Activated T-cell treated with anti-CD3 and anti-CD28 coated beads for 48 hours (primary cell): Measurements from ENCODE around the gene KIAA1671.

Source experiments
- DNase-seq: peaks from one replicate; pipeline ENCODE4 v3.0.0-alpha.2; 2020; ENCODE audit warnings: low read depth

The KIAA1671 gene

GRCh38 chr22:24952837-24953383 is 394 bp downstream of the KIAA1671 start:
- DNase-seq: no peak

DNA sequence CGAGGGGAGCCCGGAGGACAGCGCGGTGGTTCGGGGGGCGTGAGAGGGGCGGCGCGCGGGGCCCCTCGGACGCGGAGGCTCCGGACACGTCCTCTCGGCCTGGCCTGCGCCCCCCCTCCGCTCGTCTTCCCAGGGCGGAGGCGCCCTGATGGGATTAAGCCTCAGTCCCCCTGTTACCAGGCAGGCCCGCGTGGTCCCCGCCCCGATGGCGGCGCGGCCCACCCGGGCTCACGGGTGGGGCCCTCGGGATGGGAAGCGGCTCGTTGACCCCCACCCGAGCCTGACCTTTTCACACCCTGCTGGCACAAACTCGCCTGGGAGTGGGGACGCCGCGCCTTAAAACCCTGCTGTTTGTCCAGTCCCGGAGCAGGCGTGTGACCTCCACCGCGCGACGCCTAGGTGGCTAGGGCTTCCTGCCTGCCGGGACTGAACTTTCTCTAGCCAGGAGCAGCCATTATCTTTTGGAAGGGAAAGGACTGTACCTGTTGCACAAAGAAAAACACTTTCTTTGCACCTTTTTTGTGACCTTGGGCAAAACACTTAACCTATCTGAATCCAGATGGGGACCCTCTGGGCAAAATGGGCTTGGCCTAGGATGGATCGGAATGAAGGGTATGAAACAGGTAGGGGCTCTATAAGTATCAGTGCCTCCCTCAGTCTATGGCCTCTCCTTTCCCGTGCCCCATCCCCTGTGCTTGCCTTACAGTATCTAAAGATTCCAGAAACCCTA is 1.0 kb downstream of the KIAA1671 start:
- no peak for DNase-seq

DNA sequence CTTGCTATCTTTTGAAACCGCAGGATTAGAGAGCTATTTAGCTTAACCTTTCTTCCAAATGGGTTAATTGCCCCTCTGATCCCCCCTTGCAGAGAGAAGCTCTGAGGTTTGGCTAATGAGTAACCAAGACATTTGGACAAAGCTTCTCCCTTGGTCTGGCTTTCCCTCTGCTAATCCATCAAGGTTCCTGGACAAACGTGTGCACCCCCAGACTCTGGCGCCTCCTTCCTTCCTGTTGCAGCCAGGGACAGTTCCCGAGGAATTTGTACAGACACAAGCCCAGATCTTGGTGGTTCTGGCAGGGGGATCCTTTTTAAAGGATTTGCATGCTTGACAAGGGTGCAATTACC is 1.6 kb downstream of the KIAA1671 start:
- DNase-seq: no peak

- no peak for DNase-seq
Measured at GRCh38 chr22:24954856-24955255, 2.3 kb downstream of the KIAA1671 start.

DNA sequence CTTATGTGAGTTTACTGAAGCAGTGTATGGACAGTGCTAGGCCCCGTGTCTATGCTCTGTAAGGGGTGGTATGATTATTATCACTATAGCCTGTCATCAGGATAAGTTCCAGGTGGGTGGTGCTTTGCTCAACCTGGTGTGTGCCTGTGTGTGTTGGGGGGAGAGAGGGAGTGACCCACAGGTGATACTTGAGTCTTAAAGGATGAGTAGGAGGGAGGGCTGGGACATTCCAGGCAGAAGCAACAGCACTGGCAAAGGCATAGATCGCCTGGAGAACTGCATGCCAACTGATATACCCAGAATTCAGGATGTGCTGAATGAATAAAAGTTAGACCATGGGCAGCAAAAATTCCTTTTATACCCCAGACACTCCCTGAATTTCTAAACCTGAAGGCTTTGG is 4.5 kb downstream of the KIAA1671 start:
- no peak for DNase-seq

GRCh38 chr22:24961217-24961844 is 8.8 kb downstream of the KIAA1671 start:
- DNase-seq: no peak

- DNase-seq: no peak
Measured at GRCh38 chr22:24962094-24962493, 9.6 kb downstream of the KIAA1671 start.

GRCh38 chr22:24962835-24963234 is 10.3 kb downstream of the KIAA1671 start:
- DNase-seq: no peak

DNA sequence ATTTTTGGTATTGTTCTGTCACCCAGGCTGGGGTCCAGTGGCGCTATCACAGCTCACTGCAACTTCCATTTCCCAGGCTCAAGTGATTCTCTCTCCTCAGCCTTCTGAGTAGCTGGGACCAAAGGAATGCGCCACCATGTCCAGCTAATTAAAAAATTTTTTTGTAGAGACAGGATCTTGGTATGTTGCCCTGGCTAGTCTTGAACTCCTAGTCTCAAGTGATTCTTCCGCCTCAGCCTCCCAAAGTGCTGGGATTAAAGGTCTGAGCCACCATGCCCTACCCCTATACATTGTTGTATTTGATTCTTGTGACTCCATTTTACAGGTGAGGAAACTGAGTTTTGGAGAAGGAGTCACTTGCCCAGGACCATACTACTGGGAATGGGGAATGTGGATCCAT is 11.9 kb downstream of the KIAA1671 start:
- no peak for DNase-seq

DNA sequence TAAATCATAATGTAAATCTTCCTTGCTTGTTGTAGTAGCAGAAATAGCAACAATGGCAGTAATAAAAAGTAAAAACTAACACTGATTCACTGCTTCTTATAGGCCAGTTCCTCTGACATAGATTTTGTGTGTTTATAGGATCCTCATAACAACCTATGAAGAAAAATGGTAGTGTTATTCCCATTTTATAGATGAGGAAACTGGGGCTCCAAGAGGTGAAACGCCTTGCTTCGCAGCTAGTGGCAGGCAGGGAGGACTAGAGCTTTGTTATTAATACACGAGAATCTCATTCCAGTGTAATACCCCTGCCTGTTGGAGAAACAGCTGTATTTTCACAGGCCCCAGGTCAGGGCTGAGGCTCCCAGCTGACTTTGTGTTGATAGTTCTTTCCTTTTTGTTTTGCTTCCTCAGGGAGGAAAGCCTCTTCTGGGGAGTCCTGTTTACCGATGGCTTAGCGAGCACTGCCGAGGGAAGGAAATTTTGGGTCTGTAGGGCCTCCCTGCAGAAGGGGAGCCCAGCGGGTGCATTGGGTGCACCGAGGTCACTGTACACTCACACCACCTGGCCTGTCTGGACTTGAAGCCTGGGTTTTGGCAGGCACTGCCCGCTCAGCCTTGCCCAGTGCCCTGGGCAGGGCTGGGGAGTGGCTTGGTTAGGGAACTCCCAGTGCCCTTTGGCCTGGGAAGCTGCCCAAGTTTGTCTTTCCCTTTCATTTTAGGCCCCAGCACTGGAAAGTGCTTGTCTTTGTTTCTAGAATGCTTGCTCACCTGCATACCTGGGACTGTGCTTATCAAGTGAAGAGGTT is 13.5 kb downstream of the KIAA1671 start:
- no peak for DNase-seq

DNA sequence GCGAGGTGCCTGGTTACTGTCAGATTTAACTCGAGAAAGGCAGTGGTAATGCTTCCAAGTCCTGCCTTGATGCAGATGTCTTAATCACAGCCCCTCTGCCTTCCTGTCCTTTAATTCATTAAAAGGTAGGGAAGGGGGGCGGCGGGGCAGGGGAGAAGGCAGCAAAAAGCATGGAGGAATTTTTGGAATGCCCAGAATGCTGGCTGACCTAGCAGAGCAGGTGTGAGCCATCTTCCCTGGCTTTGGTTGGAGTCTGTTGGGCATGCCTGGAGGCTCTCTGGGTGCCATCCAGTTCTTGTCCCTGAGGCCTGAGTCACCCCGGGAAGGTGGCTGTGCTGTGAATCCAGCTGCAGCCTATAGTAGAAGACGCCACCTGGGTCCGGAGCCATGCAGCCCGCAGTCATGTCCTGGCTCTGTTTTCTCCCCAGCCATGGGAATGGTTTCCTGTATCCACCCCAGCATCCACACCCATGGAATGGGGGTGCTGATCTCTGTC is 15.6 kb downstream of the KIAA1671 start:
- DNase-seq: no peak

DNA sequence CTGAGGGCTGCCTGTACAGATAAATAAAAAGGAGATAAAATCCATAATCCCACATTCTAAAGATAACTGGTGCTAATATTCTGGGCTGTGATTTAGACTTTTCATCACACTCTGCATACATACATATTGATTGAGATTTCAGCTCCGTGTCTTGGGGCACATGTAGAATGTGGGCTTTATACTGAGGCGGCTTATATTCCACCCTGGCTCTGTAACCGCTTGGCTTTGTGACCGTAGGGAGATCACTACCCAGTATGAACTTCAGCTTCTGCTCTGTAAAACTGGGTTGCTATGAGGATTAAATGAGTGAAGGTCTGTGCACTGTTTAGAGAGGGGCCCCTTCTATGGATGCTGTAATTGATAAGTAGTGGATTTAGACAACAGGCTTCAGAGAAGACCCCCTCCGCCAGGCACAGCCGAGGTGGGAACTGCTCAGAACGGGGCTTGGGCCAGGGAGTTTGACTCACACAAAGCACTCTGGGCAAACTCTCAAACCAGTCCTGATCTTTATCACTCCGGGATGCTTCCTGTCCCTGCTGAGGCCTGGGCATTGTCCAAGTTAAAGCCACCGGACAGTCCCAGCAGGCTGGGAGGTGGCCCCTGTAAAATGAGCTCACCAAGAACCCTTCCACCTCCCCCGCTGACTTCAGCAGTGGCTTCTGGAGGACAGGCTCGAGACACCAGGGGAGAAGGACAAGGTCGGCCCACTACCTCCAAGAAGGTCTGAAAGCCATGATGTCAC is 17.2 kb downstream of the KIAA1671 start:
- no peak for DNase-seq

- DNase-seq: no peak
Measured at GRCh38 chr22:24972369-24972768, 19.9 kb downstream of the KIAA1671 start.

DNA sequence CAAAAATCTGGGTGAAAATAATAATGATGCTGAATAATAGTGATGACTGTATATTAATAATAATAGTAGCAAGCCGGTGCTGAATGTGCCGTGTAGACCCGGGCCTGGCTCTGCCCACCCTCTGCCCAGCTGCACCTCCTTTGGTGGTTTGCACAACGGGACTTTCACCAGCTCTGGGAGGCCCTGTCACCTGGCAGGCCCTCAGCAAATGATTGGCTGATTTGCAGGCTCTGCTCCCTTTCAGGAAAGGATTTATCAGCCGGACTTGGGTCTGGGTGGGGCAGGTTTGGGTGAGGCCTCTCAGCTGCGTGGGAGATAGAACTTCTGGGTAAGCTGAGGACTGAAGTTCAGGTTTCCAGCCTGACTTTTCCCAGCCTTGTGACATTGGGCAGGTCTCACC is 21.4 kb downstream of the KIAA1671 start:
- DNase-seq: no peak

GRCh38 chr22:24975125-24975640 is 22.7 kb downstream of the KIAA1671 start:
- DNase-seq: no peak

- DNase-seq: no peak
Measured at GRCh38 chr22:24975813-24976341, 23.4 kb downstream of the KIAA1671 start.

DNA sequence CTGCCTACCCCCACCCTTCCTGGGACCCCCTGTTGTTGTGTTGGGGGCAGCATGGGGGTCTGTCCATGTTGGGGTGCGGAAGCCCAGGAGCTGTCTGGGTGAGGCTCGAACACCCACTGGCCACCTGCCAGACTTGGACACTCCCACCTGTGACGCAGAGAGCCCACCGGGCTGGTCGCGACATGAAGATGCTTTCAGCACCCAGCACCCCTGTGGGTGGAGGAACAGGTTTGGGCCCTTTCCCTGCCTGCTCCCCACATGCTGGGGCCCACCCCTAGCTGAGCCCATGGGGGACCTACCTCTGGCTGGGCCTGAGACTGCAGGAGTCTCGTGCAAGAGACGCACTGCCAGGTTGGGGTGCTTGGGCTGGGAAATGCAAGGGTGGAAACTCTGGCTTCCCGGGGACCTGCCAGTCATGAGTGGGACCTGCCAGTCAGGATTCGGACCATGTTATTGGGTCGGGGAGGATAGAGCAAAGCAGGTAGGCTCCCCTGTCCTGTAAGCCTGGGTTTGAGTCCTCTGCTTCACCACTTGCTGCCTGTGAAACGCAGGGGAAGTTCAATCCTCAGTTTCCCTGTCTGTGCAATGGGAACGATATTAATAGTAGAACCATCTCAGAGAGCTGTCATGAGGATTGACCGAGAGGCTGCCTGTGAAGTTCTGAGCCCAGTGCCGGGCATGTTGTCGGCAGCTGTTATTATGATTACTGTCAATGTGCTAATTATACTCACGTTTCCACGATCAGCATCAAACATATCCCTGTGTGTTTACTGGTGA is 24.1 kb downstream of the KIAA1671 start:
- no peak for DNase-seq

DNA sequence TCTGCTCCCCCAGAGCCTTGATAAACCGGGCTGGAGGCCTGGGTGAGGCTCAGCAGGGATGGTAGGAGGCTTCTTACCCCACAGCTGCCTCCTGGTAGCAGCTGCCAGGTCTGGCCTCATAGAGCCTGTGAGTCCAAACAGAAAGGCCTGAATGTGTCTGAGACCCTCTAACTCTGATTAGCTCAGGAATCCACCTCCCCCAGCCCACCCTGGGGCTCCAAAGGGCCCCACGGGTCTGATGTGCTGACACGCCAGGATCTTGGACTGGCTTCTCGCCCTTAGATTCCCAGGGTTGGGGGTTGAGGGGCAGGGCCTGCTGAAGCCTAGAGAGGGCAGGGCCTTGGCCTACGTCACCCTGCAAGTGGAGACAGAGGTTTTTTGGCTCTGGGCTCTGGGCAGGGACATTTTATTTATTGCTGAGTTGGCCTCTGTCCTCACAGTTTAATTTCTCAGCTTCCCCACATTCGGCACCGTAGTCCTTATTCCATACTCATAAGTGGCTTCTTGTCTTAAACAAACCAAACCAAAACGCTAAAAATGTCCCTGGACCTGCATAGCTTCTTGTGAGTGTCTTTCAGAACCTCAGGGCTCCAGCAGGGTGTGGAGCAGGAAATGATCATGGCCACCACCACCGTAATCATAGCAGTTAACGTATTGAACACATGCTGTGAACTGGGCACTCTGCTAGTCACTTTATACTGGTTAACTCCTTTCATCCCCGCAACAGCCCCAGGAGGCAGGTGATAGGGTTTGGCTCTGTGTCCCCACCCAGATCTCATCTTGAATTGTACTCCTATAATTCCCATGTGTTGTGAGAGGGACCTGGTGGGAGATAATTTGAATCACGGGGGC is 25.1 kb downstream of the KIAA1671 start:
- no peak for DNase-seq

GRCh38 chr22:24978308-24978707 is 25.8 kb downstream of the KIAA1671 start:
- no peak for DNase-seq

DNA sequence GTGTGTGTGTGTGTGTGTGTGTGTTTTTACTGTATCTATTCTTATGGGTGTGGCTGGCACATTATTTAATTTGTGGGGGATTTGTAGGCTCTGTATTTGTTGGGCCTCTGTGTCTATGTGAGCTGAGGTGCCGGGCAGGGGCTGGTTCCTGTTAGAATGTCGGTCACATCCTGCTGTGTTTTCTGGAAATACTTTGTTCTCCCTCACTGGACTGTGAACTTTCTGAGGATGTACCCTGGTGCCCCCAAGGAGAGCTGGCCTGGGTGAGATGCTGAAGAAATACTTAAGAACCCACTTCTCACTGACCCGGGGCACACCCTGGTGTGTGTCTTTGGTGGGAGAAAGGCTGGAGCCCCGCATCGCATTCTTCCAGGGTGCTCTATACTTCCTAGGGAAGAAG is 28.6 kb downstream of the KIAA1671 start:
- DNase-seq: no peak
